GM12878 (cell line): Measurements from ENCODE around the gene SLCO1A2. TPM values are rescaled to one million over a fixed set of nuclear protein-coding genes. Genes with fewer than 3 reads are reported as not detected.

Experiments used
- ATAC-seq: fragments of 200-7000 bp; cut with Tn5 transposase; 3 replicates; pipeline ENCODE4 v1.9.1; 2020; ENCODE audit warnings: mild to moderate bottlenecking, moderate library complexity
- BruUV-seq: library from RNA; stranded (reverse); fragments of 400-500 nt; replicated peaks from 2 replicates; lab custom pipeline; 2021; lab: Mats Ljungman, UMichigan
- CTCF ChIA-PET: fragments of 300-600 bp; sonication (Branson Sonifier 250); formaldehyde crosslinking; extraction: SDS; loops from one replicate; lab custom pipeline; 2021; ENCODE audit warnings: inconsistent platforms; lab: Yijun Ruan, JAX
- POLR2A ChIA-PET: fragments of 350-600 bp; formaldehyde crosslinking; extraction: SDS; loops from one replicate; lab custom pipeline; 2021; ENCODE audit warnings: inconsistent platforms; lab: Charles Lee
- RAD21 ChIA-PET: fragments of 300-600 bp; sonication (Branson Sonifier 250); formaldehyde crosslinking; loops from one replicate; lab custom pipeline; 2023; ENCODE audit warnings: antibody characterized with exemption; ENCODE audit not compliant: unreplicated experiment; lab: Charles Lee
- SMC1A ChIA-PET: fragments of 300-600 bp; sonication (Branson Sonifier 250); formaldehyde crosslinking; loops from one replicate; lab custom pipeline; 2023; ENCODE audit not compliant: unreplicated experiment, uncharacterized antibody; lab: Charles Lee
- DNase-seq: peaks from one replicate; pipeline ENCODE4 v3.0.0-alpha.2; 2011; ENCODE audit warnings: low read depth, low spot score
- FAIRE-seq: peaks from 3 replicates; lab custom pipeline; 2011; peaks lifted over from hg19 to GRCh38; lab: Jason Lieb, UNC
- H2AFZ ChIP-seq: 2 replicates; pipeline ENCODE4 v1.6.0; 2011; ENCODE audit warnings: low read depth, low read length, control low read depth; ENCODE audit not compliant: control insufficient read depth
- H3K27ac ChIP-seq: 2 replicates; pipeline ENCODE4 v1.5.1; 2011; ENCODE audit warnings: control low read depth; ENCODE audit not compliant: control insufficient read depth, insufficient read depth
- H3K27me3 ChIP-seq, 2 experiments: replicated peaks in 1 of 2; 2 replicates each; pipeline versions ENCODE4 v1.6.0 to v1.6.1; 2011; ENCODE audit warnings: low read length in 1 of 2; ENCODE audit not compliant: control insufficient read depth in 2 of 2, insufficient read depth in 2 of 2
- H3K36me3 ChIP-seq, 2 experiments: 2 replicates each; pipeline ENCODE4 v1.5.1; 2011; ENCODE audit warnings: low read length in 1 of 2; ENCODE audit not compliant: control insufficient read depth in 2 of 2, insufficient read depth in 2 of 2
- H3K4me1 ChIP-seq: 2 replicates; pipeline ENCODE4 v1.6.1; 2011; ENCODE audit warnings: mild to moderate bottlenecking, low read length, moderate library complexity, mixed read lengths; ENCODE audit not compliant: control insufficient read depth, insufficient read depth
- H3K4me2 ChIP-seq: 2 replicates; pipeline ENCODE4 v1.6.0; 2011; ENCODE audit warnings: control low read depth; ENCODE audit not compliant: control insufficient read depth, insufficient read depth
- H3K4me3 ChIP-seq: fragments of 200-600 bp; sonication (generic); 2 replicates; pipeline ENCODE4 v1.5.1; 2016
- H3K79me2 ChIP-seq: 2 replicates; pipeline ENCODE4 v1.6.0; 2011; ENCODE audit warnings: low read length; ENCODE audit not compliant: control insufficient read depth, insufficient read depth
- H3K9ac ChIP-seq: 2 replicates; pipeline ENCODE4 v1.8.0; 2011; ENCODE audit warnings: low read length, control low read depth, mixed read lengths; ENCODE audit not compliant: control insufficient read depth, insufficient read depth
- H3K9me3 ChIP-seq: replicated peaks from 3 replicates; pipeline ENCODE4 v1.5.1; 2011; ENCODE audit warnings: mild to moderate bottlenecking, low read length; ENCODE audit not compliant: control insufficient read depth, insufficient read depth
- H4K20me1 ChIP-seq: 2 replicates; pipeline ENCODE4 v1.6.0; 2011; ENCODE audit not compliant: control insufficient read depth, insufficient read depth
- CEBPZ ChIP-seq: fragments of 150-350 bp; IDR thresholded peaks from 2 replicates; pipeline ENCODE4 v1.6.1; 2016; ENCODE audit warnings: low read depth, low read length
- E4F1 ChIP-seq: fragments of 450-650 bp; IDR thresholded peaks from 2 replicates; pipeline ENCODE4 v1.6.1; 2018; ENCODE audit warnings: borderline replicate concordance, mild to moderate bottlenecking; ENCODE audit not compliant: partially characterized antibody
- ETV6 ChIP-seq, 2 experiments: fragments of 450-650 bp in 1 of 2; IDR thresholded peaks in 1 of 2; conservative IDR thresholded peaks in 1 of 2; 2 replicates each; pipeline ENCODE4 v1.6.1; 2014; ENCODE audit warnings: antibody characterized with exemption in 1 of 2, borderline replicate concordance in 1 of 2, low read depth in 1 of 2, mild to moderate bottlenecking in 1 of 2, moderate library complexity in 1 of 2
- EZH2 ChIP-seq: IDR thresholded peaks from 2 replicates; pipeline ENCODE4 v1.6.1; 2012; ENCODE audit warnings: low read depth, mild to moderate bottlenecking, control low read depth, inconsistent platforms, low read length, borderline replicate concordance; ENCODE audit not compliant: control insufficient read depth
- HDGF ChIP-seq: fragments of 450-650 bp; IDR thresholded peaks from 2 replicates; pipeline ENCODE4 v1.6.1; 2016; ENCODE audit warnings: antibody characterized with exemption
- MEF2A ChIP-seq: IDR thresholded peaks from 2 replicates; pipeline ENCODE4 v1.6.1; 2011; ENCODE audit warnings: low read depth, mild to moderate bottlenecking, low read length, moderate library complexity; ENCODE audit not compliant: insufficient read depth
- NBN ChIP-seq: fragments of 450-650 bp; IDR thresholded peaks from 2 replicates; pipeline ENCODE4 v1.6.1; 2016
- PAX5 ChIP-seq: IDR thresholded peaks from 2 replicates; pipeline ENCODE4 v1.6.1; 2011; ENCODE audit warnings: low read depth, low read length, borderline replicate concordance
- SREBF1 ChIP-seq: IDR thresholded peaks from 2 replicates; pipeline ENCODE4 v1.6.1; 2012; ENCODE audit warnings: mild to moderate bottlenecking, low read length
- WGBS: methylation state at CpG from one replicate; pipeline ENCODE4 v1.1.6; 2016; ENCODE audit warnings: low lambda C conversion rate; ENCODE audit not compliant: insufficient replicate concordance, insufficient coverage; ENCODE audit errors: missing lambda C conversion rate; 5-methylcytosine and 5-hydroxymethylcytosine counted together
- in situ Hi-C: fragments of 300-500 bp; cut with MboI; formaldehyde crosslinking; loops from 9 replicates; pipeline ENCODE4 v1.14.3; 2018; ENCODE audit warnings: mixed read lengths
- intact Hi-C: fragments of 100-400 bp; cut with micrococcal nuclease; formaldehyde crosslinking; loops from one replicate; pipeline ENCODE4 v1.14.2; 2022; ENCODE audit not compliant: unreplicated experiment
- polyA plus RNA-seq, 11 experiments: library from polyadenylated mRNA; depleted of rRNA in 4 of 11; unstranded in 6 of 11; stranded (reverse) in 5 of 11; fragments of >200 nt; fragmentation: Nextera tagmentation in 4 of 11; fragmentation: Illumina TruSeq in 1 of 11; extraction: Ambion mirVana in 4 of 11; extraction: Trizol in 1 of 11; gene quantifications; 1 replicate in 1 of 11; 2 replicates in 10 of 11; pipeline versions ENCODE4 v1.2.1 to v1.2.3, GENCODE V29; 2011 to 2016; ENCODE audit warnings: inconsistent platforms in 2 of 11, missing spikeins in 2 of 11, low read depth in 1 of 11
- total RNA-seq, 4 experiments: library from RNA; depleted of rRNA in 3 of 4; stranded (reverse); fragments of >200 nt in 3 of 4; fragmentation: Illumina TruSeq in 1 of 4; extraction: Trizol in 1 of 4; gene quantifications; 2 replicates each; pipeline versions ENCODE4 v1.2.1 to v1.2.3, GENCODE V29; 2013 to 2021
- TF ChIP-seq, protein P1 (sequence below): IDR thresholded peaks from 2 replicates; pipeline ENCODE4 v1.6.1; 2011; ENCODE audit warnings: borderline replicate concordance, low read depth, mild to moderate bottlenecking, moderate library complexity, low read length; ENCODE audit not compliant: insufficient read depth, poor library complexity, severe bottlenecking
- TF ChIP-seq, protein P2 (sequence below): fragments of 450-650 bp; IDR thresholded peaks from 2 replicates; pipeline ENCODE4 v1.6.1; 2017; ENCODE audit warnings: borderline replicate concordance
- TF ChIP-seq, protein P3 (sequence below): IDR thresholded peaks from 2 replicates; pipeline ENCODE4 v1.6.1; 2012; ENCODE audit warnings: low read depth, low read length, improper control_type of control experiment

Gene SLCO1A2
- total and polyA plus RNA-seq, 10 of the 15 experiments (the other 5 are each of a cell fraction or from before 2014, with no cell fraction given): not detected

DNA sequence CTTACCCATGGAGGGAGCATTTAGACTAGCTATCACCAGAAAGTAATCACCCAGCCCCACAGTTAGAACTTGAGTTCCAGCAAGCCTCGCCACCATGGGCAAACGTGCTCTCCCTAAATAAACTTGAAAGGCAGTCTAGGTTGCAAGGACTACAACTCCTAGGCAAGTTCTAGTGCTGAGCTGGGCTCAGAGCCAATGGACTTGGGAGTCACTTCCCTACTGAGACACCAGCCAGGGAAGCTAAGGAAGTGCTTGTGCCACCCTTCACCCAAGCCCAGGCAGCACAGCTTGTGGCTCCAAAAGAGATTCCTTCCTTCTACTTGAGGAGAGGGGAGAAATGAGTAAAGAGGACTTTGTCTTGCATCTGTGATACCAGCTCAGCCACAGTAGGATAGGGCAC is 57.9 kb downstream of the SLCO1A2 start (continued):
- no peak for TF ChIP-seq ETV6 (conservative IDR thresholded peaks at IDR 0.05 in 1 of 2, IDR thresholded peaks at IDR 0.05 in 1 of 2; ENCODE audit: borderline replicate concordance in 1 of 2, low read depth in 1 of 2)
- no peak for TF ChIP-seq MEF2A
- no peak for TF ChIP-seq EZH2
- no peak for TF ChIP-seq HDGF
- TF ChIP-seq, protein P1, sequence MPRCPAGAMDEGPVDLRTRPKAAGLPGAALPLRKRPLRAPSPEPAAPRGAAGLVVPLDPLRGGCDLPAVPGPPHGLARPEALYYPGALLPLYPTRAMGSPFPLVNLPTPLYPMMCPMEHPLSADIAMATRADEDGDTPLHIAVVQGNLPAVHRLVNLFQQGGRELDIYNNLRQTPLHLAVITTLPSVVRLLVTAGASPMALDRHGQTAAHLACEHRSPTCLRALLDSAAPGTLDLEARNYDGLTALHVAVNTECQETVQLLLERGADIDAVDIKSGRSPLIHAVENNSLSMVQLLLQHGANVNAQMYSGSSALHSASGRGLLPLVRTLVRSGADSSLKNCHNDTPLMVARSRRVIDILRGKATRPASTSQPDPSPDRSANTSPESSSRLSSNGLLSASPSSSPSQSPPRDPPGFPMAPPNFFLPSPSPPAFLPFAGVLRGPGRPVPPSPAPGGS: no peak
- no peak for TF ChIP-seq E4F1
- no peak for TF ChIP-seq SREBF1
- TF ChIP-seq NBN: no peak

GRCh38 chr12:21265932-21266331 is 68.8 kb downstream of the SLCO1A2 start:
- H4K20me1 ChIP-seq: no peaks in the 10 kb centered on the region
- SMC1A ChIA-PET: interaction anchor here (0.8 kb wide), 1 partner anchor 33 kb away, joined by 3 read pairs; no protein-coding TSS in a partner anchor
- no peak overlapping the region for H3K9ac ChIP-seq
- FAIRE-seq (no peak), DNase-seq (no peak), ATAC-seq (no peak)
- no peaks in the 10 kb centered on the region for H3K27me3 ChIP-seq
- no peaks in the 10 kb centered on the region for H3K36me3 ChIP-seq
- POLR2A ChIA-PET: no interaction called here
- H3K9me3 ChIP-seq: no peaks in the 10 kb centered on the region
- RAD21 ChIA-PET: no interaction called here
- in situ Hi-C loops (no loop called here), intact Hi-C loops (no loop called here)
- H3K4me3 ChIP-seq: no peak overlapping the region
- no peaks in the 10 kb centered on the region for H3K79me2 ChIP-seq
- CTCF ChIA-PET: interaction anchor here (0.6 kb wide), 1 partner anchor 432 kb away, joined by 3 read pairs; no protein-coding TSS in a partner anchor
- H2AFZ ChIP-seq: no peak overlapping the region
- H3K27ac ChIP-seq: no peak overlapping the region
- BruUV-seq: no TSS peak
- 0% methylated on average over 4 of the region's 4 CpGs for WGBS
- H3K4me1 ChIP-seq: no peaks in the 10 kb centered on the region
- no peak overlapping the region for H3K4me2 ChIP-seq
- TF ChIP-seq, protein P2, sequence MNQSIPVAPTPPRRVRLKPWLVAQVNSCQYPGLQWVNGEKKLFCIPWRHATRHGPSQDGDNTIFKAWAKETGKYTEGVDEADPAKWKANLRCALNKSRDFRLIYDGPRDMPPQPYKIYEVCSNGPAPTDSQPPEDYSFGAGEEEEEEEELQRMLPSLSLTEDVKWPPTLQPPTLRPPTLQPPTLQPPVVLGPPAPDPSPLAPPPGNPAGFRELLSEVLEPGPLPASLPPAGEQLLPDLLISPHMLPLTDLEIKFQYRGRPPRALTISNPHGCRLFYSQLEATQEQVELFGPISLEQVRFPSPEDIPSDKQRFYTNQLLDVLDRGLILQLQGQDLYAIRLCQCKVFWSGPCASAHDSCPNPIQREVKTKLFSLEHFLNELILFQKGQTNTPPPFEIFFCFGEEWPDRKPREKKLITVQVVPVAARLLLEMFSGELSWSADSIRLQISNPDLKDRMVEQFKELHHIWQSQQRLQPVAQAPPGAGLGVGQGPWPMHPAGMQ: no peak
- TF ChIP-seq PAX5: no peak
- TF ChIP-seq, protein P3, sequence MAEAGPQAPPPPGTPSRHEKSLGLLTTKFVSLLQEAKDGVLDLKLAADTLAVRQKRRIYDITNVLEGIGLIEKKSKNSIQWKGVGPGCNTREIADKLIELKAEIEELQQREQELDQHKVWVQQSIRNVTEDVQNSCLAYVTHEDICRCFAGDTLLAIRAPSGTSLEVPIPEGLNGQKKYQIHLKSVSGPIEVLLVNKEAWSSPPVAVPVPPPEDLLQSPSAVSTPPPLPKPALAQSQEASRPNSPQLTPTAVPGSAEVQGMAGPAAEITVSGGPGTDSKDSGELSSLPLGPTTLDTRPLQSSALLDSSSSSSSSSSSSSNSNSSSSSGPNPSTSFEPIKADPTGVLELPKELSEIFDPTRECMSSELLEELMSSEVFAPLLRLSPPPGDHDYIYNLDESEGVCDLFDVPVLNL: no peak
- no peak for TF ChIP-seq CEBPZ
